BE2C (cell line): ENCODE results near the gene ISG20L2.

Experiments used
- DNase-seq: peaks from one replicate; pipeline ENCODE4 v3.0.0-alpha.2; 2020
- H3K27me3 ChIP-seq: fragments of 250-450 bp; sonication (Bioruptor Pico); 2 replicates; pipeline ENCODE4 v1.5.1; 2020; ENCODE audit warnings: mild to moderate bottlenecking
- H3K36me3 ChIP-seq: fragments of 250-450 bp; sonication (Bioruptor Pico); 2 replicates; pipeline ENCODE4 v1.5.1; 2020; ENCODE audit warnings: mild to moderate bottlenecking
- H3K4me1 ChIP-seq: fragments of 250-450 bp; sonication (Bioruptor Pico); 2 replicates; pipeline ENCODE4 v1.5.1; 2020
- H3K4me3 ChIP-seq: 2 replicates; pipeline ENCODE4 v1.5.1; 2011; ENCODE audit warnings: low read depth, low read length
- H3K9me3 ChIP-seq: fragments of 250-450 bp; sonication (Bioruptor Pico); 2 replicates; pipeline ENCODE4 v1.5.1; 2020
- TF ChIP-seq, protein P1 (sequence below): IDR thresholded peaks from 2 replicates; pipeline ENCODE4 v1.5.1; 2012; ENCODE audit warnings: mild to moderate bottlenecking, low read depth, low read length

The ISG20L2 gene

GRCh38 chr1:156684227-156684782, 44.3 kb downstream of the ISG20L2 start:
- no peaks in the 10 kb centered on the region for H3K36me3 ChIP-seq
- H3K9me3 ChIP-seq = no peaks in the 10 kb centered on the region
- H3K27me3 ChIP-seq = no peaks in the 10 kb centered on the region
- H3K4me3 ChIP-seq = no peak overlapping the region
- no peak for DNase-seq
- TF ChIP-seq, protein P1, sequence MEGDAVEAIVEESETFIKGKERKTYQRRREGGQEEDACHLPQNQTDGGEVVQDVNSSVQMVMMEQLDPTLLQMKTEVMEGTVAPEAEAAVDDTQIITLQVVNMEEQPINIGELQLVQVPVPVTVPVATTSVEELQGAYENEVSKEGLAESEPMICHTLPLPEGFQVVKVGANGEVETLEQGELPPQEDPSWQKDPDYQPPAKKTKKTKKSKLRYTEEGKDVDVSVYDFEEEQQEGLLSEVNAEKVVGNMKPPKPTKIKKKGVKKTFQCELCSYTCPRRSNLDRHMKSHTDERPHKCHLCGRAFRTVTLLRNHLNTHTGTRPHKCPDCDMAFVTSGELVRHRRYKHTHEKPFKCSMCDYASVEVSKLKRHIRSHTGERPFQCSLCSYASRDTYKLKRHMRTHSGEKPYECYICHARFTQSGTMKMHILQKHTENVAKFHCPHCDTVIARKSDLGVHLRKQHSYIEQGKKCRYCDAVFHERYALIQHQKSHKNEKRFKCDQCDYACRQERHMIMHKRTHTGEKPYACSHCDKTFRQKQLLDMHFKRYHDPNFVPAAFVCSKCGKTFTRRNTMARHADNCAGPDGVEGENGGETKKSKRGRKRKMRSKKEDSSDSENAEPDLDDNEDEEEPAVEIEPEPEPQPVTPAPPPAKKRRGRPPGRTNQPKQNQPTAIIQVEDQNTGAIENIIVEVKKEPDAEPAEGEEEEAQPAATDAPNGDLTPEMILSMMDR = 0 out of 2 replicates have a peak, but pooled peaks have one; percentile 11
- peaks cover 3% of the 10 kb centered on the region; the same call in 1 of the 2 replicates for H3K4me1 ChIP-seq

DNA sequence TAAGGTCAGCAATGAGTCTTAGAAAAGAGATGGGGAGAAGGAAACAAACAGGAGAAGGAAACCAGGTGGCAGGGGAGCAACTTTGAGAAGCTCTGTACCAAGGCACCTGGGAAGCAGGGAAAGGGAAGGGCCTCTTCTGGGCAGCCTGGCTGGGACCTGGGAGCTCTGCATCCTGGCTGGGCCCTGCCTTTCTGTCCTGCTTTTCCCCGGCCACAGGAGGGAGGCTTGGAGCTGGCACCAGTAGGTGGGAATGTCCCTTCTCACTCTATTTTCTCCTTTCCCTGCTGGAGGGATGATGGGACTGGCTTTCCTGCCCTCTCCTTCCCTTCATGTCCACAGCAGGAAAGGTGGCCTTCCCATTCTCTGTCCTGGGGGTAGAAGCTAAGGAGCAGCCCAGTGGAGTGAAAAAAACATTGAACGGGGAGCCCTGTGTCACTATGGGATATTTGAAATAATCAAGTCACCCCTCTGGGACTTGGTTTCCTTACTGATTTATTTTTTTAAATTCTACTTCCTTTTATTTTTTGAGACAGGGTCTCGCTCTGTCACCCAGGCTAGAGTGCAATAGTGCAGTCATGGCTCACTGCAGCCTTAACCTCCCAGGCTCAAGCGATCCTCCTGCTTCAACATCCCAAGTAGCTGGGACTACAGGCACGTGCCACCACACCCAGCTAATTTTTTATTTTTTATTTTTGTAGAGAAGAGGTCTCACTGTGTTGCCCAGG, 46.2 kb downstream of the ISG20L2 start:
- H3K27me3 ChIP-seq = no peaks in the 10 kb centered on the region
- H3K4me1 ChIP-seq = no peaks in the 10 kb centered on the region; the same call in 1 of the 2 replicates
- no peak overlapping the region for H3K4me3 ChIP-seq
- H3K9me3 ChIP-seq = no peaks in the 10 kb centered on the region
- TF ChIP-seq, protein P1 = peak; percentile 27; the same call in 1 of the 2 replicates
- no peak for DNase-seq
- no peaks in the 10 kb centered on the region for H3K36me3 ChIP-seq

GRCh38 chr1:156681196-156681960, 47.2 kb downstream of the ISG20L2 start:
- no peak for DNase-seq
- Histone ChIP-seq H3K4me3 (no peak overlapping the region), H3K27me3 (no peaks in the 10 kb centered on the region), H3K36me3 (no peaks in the 10 kb centered on the region), H3K9me3 (no peaks in the 10 kb centered on the region), H3K4me1 (no peaks in the 10 kb centered on the region; the same call in 1 of the 2 replicates)
- TF ChIP-seq, protein P1 = no peak

GRCh38 chr1:156680056-156680455, 48.5 kb downstream of the ISG20L2 start:
- H3K27me3 ChIP-seq = no peaks in the 10 kb centered on the region
- H3K36me3 ChIP-seq = no peaks in the 10 kb centered on the region
- peaks cover 8% of the 10 kb centered on the region for H3K4me1 ChIP-seq
- H3K4me3 ChIP-seq = no peak overlapping the region
- no peak for DNase-seq
- H3K9me3 ChIP-seq = no peaks in the 10 kb centered on the region
- TF ChIP-seq, protein P1 = no peak

- TF ChIP-seq, protein P1 = peak; percentile 98
- Histone ChIP-seq H3K4me1 (peaks cover 15% of the 10 kb centered on the region), H3K4me3 (peak overlapping the region; percentile 44), H3K9me3 (no peaks in the 10 kb centered on the region), H3K36me3 (no peaks in the 10 kb centered on the region), H3K27me3 (no peaks in the 10 kb centered on the region)
- DNase-seq = peak; percentile 84
Measured at GRCh38 chr1:156677616-156678596, 50.7 kb downstream of the ISG20L2 start.
